GM03348 (cell line): Measurements from ENCODE around the gene TAP2.

Source experiments
- DNase-seq: peaks from one replicate; pipeline ENCODE4 v3.0.0; 2012; ENCODE audit warnings: low spot score

The TAP2 gene

GRCh38 chr6:32792901-32793435 is 45.6 kb downstream of the TAP2 start:
- DNase-seq = no peak

- no peak for DNase-seq
Measured at GRCh38 chr6:32790306-32790705, 48.2 kb downstream of the TAP2 start.
